Naive thymus-derived CD8-positive, alpha-beta T cell (primary cell): ENCODE measurements around the gene GRK4. TPM values are rescaled to one million over a fixed set of nuclear protein-coding genes. Genes with fewer than 3 reads are reported as not detected.
A peak's percentile ranks its signal among the peaks of the same experiment; 100 is the strongest.

Experiments
- ATAC-seq, 2 donors: fragments of 150-1000 bp; cut with Tn5 transposase in 1 of 2; sonication (Bioruptor Pico), chemical (Tn5 transposase) in 1 of 2; 1 replicate in 1 of 2; 2 replicates in 1 of 2; pipeline ENCODE4 v1.10.0; 2021; ENCODE audit warnings: mild to moderate bottlenecking in 2 of 2, moderate library complexity in 2 of 2
- POLR2A ChIA-PET: fragments of 350-600 bp; sonication (Branson Sonifier 250); formaldehyde crosslinking; loops from one replicate; lab custom pipeline; 2021; ENCODE audit warnings: antibody characterized with exemption; lab: Charles Lee
- DNase-seq, 10 donors: peaks; one replicate each; pipeline versions ENCODE4 v3.0.0 to v3.0.0-alpha.2; 2020 to 2022
- H3K27ac Mint-ChIP-seq, 10 donors: one replicate each; pipeline ENCODE4 v1.8.0; 2020 to 2022; ENCODE audit warnings: mild to moderate bottlenecking in 10 of 10, mixed read lengths in 10 of 10, moderate library complexity in 4 of 10, inconsistent platforms in 1 of 10
- H3K27me3 Mint-ChIP-seq, 5 donors: one replicate each; pipeline ENCODE4 v1.8.0; 2021 to 2022; ENCODE audit warnings: mixed read lengths in 5 of 5
- H3K36me3 Mint-ChIP-seq, 3 donors: one replicate each; pipeline ENCODE4 v1.8.0; 2020 to 2022; ENCODE audit warnings: mixed read lengths in 3 of 3, mild to moderate bottlenecking in 2 of 3, inconsistent platforms in 1 of 3
- H3K4me1 Mint-ChIP-seq, 4 donors: one replicate each; pipeline ENCODE4 v1.8.0; 2021 to 2022; ENCODE audit warnings: mixed read lengths in 4 of 4
- H3K4me3 Mint-ChIP-seq, 10 donors: one replicate each; pipeline ENCODE4 v1.8.0; 2020 to 2022; ENCODE audit warnings: mild to moderate bottlenecking in 10 of 10, mixed read lengths in 10 of 10, moderate library complexity in 6 of 10, inconsistent platforms in 1 of 10
- H3K9me3 Mint-ChIP-seq, 9 donors: one replicate each; pipeline ENCODE4 v1.8.0; 2020 to 2022; ENCODE audit warnings: mixed read lengths in 9 of 9, mild to moderate bottlenecking in 3 of 9, inconsistent platforms in 1 of 9, moderate library complexity in 1 of 9
- polyA plus RNA-seq, 3 donors: library from polyadenylated mRNA; unstranded; fragments of 300-500 nt; fragmentation: Illumina TruSeq; gene quantifications; one replicate each; pipeline ENCODE4 v1.2.3, GENCODE V29; 2021
- total RNA-seq, 8 experiments: library from RNA in 2 of 8; stranded (reverse) in 2 of 8; gene quantifications; one replicate each; pipeline ENCODE4 v1.2.3 and lab custom pipeline; 2021 to 2026

Gene GRK4
- total and polyA plus RNA-seq, 5 experiments from 2014 or later, result 0.87 to 6.0 (median 1.5) TPM

DNA sequence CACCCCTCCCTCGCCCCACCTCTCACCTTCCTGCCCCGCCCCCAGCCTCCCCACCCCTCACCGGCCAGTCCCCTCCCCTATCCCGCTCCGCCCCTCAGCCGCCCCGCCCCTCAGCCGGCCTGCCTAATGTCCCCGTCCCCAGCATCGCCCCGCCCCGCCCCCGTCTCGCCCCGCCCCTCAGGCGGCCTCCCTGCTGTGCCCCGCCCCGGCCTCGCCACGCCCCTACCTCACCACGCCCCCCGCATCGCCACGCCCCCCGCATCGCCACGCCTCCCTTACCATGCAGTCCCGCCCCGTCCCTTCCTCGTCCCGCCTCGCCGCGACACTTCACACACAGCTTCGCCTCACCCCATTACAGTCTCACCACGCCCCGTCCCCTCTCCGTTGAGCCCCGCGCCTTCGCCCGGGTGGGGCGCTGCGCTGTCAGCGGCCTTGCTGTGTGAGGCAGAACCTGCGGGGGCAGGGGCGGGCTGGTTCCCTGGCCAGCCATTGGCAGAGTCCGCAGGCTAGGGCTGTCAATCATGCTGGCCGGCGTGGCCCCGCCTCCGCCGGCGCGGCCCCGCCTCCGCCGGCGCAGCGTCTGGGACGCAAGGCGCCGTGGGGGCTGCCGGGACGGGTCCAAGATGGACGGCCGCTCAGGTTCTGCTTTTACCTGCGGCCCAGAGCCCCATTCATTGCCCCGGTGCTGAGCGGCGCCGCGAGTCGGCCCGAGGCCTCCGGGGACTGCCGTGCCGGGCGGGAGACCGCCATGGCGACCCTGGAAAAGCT lies 110.9 kb downstream of the GRK4 start, which contains the start of the genes HTT and HTT-AS:
Gene HTT (plus strand): TSS at position 604 of the 768 bp plus-strand sequence. CDS start 145 bp downstream, at position 749.
Gene HTT-AS (minus strand): TSS at position 461 of the 768 bp plus-strand sequence.
- no peaks in the 10 kb centered on the region for H3K9me3 Mint-ChIP-seq
- POLR2A ChIA-PET, result interaction anchor here (0.5 to 1.7 kb wide), 6 partner anchors 33 to 725 kb away, joined by 3 to 9 read pairs (median 4); partner anchors contain the start of genes CFAP99, GRK4 and NOP14
- peak within 1 kb of the TSS; percentile 84 to 95 (median 90) for H3K4me3 Mint-ChIP-seq
- ATAC-seq, result peak; percentile 86 to 88
- no peaks in the 10 kb centered on the region for H3K27me3 Mint-ChIP-seq
- DNase-seq, result peak; percentile 88 to 100 (median 97)
- peaks cover 0 to 3% (median 0%) of the 10 kb centered on the region in 3 donors for H3K36me3 Mint-ChIP-seq
- H3K4me1 Mint-ChIP-seq, result peaks cover 11 to 27% (median 26%) of the 10 kb centered on the region in 4 donors
- H3K27ac Mint-ChIP-seq, result peak within 1 kb of the TSS; percentile 48 to 98 (median 92)

DNA sequence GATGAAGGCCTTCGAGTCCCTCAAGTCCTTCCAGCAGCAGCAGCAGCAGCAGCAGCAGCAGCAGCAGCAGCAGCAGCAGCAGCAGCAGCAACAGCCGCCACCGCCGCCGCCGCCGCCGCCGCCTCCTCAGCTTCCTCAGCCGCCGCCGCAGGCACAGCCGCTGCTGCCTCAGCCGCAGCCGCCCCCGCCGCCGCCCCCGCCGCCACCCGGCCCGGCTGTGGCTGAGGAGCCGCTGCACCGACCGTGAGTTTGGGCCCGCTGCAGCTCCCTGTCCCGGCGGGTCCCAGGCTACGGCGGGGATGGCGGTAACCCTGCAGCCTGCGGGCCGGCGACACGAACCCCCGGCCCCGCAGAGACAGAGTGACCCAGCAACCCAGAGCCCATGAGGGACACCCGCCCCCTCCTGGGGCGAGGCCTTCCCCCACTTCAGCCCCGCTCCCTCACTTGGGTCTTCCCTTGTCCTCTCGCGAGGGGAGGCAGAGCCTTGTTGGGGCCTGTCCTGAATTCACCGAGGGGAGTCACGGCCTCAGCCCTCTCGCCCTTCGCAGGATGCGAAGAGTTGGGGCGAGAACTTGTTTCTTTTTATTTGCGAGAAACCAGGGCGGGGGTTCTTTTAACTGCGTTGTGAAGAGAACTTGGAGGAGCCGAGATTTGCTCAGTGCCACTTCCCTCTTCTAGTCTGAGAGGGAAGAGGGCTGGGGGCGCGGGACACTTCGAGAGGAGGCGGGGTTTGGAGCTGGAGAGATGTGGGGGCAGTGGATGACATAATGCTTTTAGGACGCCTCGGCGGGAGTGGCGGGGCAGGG lies 111.7 kb downstream of the GRK4 start:
- peak overlapping the region; percentile 84 to 95 (median 88) for H3K4me3 Mint-ChIP-seq
- H3K4me1 Mint-ChIP-seq, result peaks cover 15 to 34% (median 32%) of the 10 kb centered on the region in 4 donors
- ATAC-seq (peak; percentile 28 to 31), DNase-seq (peak; percentile 5 to 67 (median 30))
- H3K36me3 Mint-ChIP-seq, result peaks cover 0 to 3% (median 0%) of the 10 kb centered on the region in 3 donors
- POLR2A ChIA-PET, result interaction anchor here (0.6 to 1.7 kb wide), 4 partner anchors 33 to 656 kb away, joined by 3 to 9 read pairs (median 4); partner anchors contain the start of genes CFAP99, GRK4 and NOP14
- H3K27me3 Mint-ChIP-seq, result no peaks in the 10 kb centered on the region
- H3K9me3 Mint-ChIP-seq, result no peaks in the 10 kb centered on the region
- H3K27ac Mint-ChIP-seq, result peak overlapping the region; percentile 48 to 93 (median 87)

DNA sequence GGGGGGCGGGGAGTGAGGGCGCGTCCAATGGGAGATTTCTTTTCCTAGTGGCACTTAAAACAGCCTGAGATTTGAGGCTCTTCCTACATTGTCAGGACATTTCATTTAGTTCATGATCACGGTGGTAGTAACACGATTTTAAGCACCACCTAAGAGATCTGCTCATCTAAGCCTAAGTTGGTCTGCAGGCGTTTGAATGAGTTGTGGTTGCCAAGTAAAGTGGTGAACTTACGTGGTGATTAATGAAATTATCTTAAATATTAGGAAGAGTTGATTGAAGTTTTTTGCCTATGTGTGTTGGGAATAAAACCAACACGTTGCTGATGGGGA lies 112.2 kb downstream of the GRK4 start:
- Mint-ChIP-seq H3K4me3 (peak overlapping the region; percentile 82 to 91 (median 88)), H3K27me3 (no peaks in the 10 kb centered on the region), H3K36me3 (peaks cover 0 to 6% (median 0%) of the 10 kb centered on the region in 3 donors), H3K9me3 (no peaks in the 10 kb centered on the region), H3K4me1 (peaks cover 17 to 38% (median 34%) of the 10 kb centered on the region in 4 donors), H3K27ac (peak overlapping the region; percentile 29 to 92 (median 74))
- ATAC-seq (no peak), DNase-seq (no peak)
- POLR2A ChIA-PET, result interaction anchor here (1.6 kb wide), 1 partner anchor 34 kb away, joined by 9 read pairs; no protein-coding TSS in a partner anchor

DNA sequence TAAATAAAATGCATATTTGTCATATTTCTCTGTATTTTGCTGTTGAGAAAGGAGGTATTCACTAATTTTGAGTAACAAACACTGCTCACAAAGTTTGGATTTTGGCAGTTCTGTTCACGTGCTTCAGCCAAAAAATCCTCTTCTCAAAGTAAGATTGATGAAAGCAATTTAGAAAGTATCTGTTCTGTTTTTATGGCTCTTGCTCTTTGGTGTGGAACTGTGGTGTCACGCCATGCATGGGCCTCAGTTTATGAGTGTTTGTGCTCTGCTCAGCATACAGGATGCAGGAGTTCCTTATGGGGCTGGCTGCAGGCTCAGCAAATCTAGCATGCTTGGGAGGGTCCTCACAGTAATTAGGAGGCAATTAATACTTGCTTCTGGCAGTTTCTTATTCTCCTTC lies 114.4 kb downstream of the GRK4 start:
- POLR2A ChIA-PET, result no interaction called here
- peaks cover 22 to 54% (median 45%) of the 10 kb centered on the region in 4 donors for H3K4me1 Mint-ChIP-seq

DNA sequence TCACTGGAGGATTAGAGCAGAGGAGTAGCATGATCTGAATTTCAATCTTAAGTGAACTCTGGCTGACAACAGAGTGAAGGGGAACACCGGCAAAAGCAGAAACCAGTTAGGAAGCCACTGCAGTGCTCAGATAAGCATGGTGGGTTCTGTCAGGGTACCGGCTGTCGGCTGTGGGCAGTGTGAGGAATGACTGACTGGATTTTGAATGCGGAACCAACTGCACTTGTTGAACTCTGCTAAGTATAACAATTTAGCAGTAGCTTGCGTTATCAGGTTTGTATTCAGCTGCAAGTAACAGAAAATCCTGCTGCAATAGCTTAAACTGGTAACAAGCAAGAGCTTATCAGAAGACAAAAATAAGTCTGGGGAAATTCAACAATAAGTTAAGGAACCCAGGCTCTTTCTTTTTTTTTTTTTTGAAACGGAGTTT lies 116.3 kb downstream of the GRK4 start:
- Mint-ChIP-seq H3K36me3 (peaks cover 0 to 17% (median 0%) of the 10 kb centered on the region in 3 donors), H3K4me3 (peak overlapping the region in 4 of 10 donors; percentile 2 to 41 (median 12)), H3K9me3 (no peaks in the 10 kb centered on the region), H3K4me1 (peaks cover 27 to 66% (median 55%) of the 10 kb centered on the region in 4 donors), H3K27me3 (no peaks in the 10 kb centered on the region), H3K27ac (peak overlapping the region in 2 of 10 donors; percentile 44 to 74)
- ATAC-seq, result no peak
- no peak for DNase-seq
- POLR2A ChIA-PET, result interaction anchor here (0.6 to 0.7 kb wide), 3 partner anchors 11 to 160 kb away, joined by 3 to 4 read pairs (median 4); no protein-coding TSS in a partner anchor

More for the DNA sequence above, 114.4 kb downstream of the GRK4 start:
- no peak for DNase-seq
- Mint-ChIP-seq H3K27ac (peak overlapping the region in 1 of 10 donors; percentile 3), H3K36me3 (peaks cover 0 to 10% (median 0%) of the 10 kb centered on the region in 3 donors), H3K9me3 (no peaks in the 10 kb centered on the region), H3K4me3 (peak overlapping the region in 6 of 10 donors; percentile 20 to 67 (median 57)), H3K27me3 (no peaks in the 10 kb centered on the region)
- no peak for ATAC-seq

DNA sequence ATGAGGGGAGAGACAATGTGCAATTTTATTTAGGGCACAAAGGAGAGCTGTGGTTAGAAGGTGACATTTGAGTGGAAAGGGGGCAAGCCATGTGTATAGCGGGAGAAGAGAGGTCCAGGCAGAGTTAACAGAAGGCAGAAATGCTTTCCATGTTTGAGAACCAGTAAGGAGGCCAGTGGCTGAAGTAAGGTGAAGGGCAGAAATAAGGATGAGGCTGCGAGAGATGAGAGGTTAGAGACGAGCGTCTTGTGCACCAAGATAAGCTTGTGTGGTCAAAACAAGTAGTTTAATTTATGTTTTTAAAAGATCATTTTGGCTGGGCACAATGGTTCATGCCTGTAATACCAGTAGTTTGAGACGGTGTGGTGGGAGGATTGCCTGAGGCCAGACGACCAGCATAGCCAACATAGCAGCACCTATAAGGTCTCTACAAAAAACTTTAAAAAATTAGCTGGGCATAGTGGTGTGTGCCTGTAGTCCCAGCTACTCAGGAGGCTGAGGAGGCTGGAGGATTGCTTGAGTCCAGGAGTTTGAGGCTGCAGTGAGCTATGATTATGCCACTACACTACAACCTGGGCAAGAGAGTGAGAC lies 119.6 kb downstream of the GRK4 start:
- no peaks in the 10 kb centered on the region for H3K27me3 Mint-ChIP-seq
- H3K27ac Mint-ChIP-seq, result peak overlapping the region in 4 of 10 donors; percentile 4 to 78 (median 37)
- ATAC-seq (no peak), DNase-seq (no peak)
- peaks cover 0 to 30% (median 2%) of the 10 kb centered on the region in 3 donors for H3K36me3 Mint-ChIP-seq
- no peaks in the 10 kb centered on the region for H3K9me3 Mint-ChIP-seq
- no peak overlapping the region for H3K4me3 Mint-ChIP-seq
- POLR2A ChIA-PET, result no interaction called here
- peaks cover 28 to 60% (median 40%) of the 10 kb centered on the region in 4 donors for H3K4me1 Mint-ChIP-seq

DNA sequence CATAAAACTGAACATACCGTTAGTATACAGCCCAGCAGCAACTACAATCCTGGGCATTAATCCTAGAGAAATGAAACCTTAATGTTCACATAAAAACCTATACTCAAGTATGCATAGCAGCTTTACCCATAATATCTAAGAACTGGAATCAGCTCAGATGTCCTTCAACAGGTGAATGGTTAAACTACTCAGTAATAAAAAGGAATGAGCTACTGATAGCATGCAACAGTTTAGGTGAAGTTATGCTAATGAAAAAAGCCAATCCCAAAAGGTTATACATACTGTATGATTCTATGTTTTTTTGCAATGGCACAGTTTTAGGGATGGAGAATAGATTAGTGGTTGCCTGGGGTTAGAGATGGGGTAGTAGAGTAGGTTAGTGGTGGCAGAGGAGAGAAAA lies 120.4 kb downstream of the GRK4 start:
- H3K36me3 Mint-ChIP-seq, result peaks cover 0 to 37% (median 7%) of the 10 kb centered on the region in 3 donors
- H3K4me3 Mint-ChIP-seq, result peak overlapping the region in 1 of 10 donors; percentile 2
- POLR2A ChIA-PET, result no interaction called here
- H3K9me3 Mint-ChIP-seq, result no peaks in the 10 kb centered on the region
- no peaks in the 10 kb centered on the region for H3K27me3 Mint-ChIP-seq
- no peak overlapping the region for H3K27ac Mint-ChIP-seq
- DNase-seq (no peak), ATAC-seq (no peak)
- H3K4me1 Mint-ChIP-seq, result peaks cover 24 to 55% (median 38%) of the 10 kb centered on the region in 4 donors

DNA sequence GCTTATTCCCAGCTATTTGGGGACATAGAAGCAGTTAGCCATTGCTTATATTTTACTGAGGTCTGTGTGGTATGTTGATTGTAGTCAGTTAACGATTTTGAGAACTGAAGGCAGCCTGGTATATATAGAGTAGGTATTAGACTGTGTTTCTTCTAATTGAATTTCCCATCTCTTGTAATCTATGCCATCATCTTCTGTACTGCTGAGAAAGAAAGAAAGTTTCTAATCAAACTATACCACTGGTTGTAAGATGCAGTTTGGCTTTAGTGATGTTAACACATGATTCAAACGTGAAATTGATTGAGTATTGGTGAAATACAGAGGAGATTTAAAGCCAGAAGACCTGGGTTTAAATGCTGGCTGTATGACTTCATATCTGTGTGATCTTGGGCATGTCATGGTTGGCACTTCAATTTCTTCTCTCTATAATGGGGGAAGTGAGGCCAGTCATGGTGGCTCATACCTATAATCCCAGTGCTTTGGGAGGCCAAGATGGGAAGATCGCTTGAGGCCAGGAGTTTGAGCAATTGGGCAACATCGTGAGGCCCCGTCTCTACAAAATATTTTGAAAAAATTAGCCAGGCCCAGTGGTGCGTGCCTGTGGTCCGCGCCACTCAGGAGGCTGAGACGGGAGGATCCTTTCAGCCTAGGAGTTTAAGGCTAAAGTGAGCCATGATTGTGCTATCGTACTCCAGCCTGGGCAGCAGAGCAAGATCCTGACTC lies 122.7 kb downstream of the GRK4 start:
- POLR2A ChIA-PET, result no interaction called here
- Mint-ChIP-seq H3K4me1 (peaks cover 14 to 36% (median 25%) of the 10 kb centered on the region in 4 donors), H3K27ac (peak overlapping the region in 1 of 10 donors; percentile 41), H3K36me3 (peaks cover 0 to 49% (median 7%) of the 10 kb centered on the region in 3 donors), H3K4me3 (no peak overlapping the region), H3K9me3 (no peaks in the 10 kb centered on the region), H3K27me3 (no peaks in the 10 kb centered on the region)
- no peak for ATAC-seq
- no peak for DNase-seq

DNA sequence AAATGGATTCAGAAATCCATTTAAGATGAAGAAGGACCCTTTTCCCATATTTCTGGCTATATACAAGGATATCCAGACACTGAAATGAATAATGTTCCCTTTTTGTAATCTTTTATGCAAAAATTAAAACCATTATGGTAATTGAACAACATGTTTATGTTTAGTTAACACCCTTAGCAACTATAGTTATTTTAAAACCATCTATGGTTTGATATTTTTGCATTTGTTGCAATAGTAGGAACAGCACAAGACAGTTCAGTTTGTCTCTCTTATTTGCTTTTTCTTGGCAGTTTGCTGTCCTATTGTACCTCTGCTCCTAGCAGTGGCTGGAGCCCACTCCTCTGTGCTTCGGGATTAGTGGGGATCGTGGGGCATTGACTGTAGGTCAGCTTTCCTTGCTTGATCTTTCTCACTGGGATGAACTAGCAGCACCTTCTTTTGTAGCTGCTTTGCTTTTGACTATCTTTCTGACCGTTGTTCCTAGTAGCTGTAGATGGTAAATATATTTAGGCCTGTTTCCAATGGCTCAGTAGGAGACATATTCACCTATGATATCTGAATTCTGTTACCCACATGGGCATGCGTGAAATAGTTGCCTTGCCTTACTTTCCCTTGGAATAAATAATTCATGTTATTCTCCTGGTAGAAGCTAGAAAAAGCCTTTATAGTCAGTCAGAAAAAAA lies 123.9 kb downstream of the GRK4 start:
- peak overlapping the region in 1 of 10 donors; percentile 4 for H3K27ac Mint-ChIP-seq
- no peaks in the 10 kb centered on the region for H3K9me3 Mint-ChIP-seq
- peaks cover 0 to 56% (median 7%) of the 10 kb centered on the region in 3 donors for H3K36me3 Mint-ChIP-seq
- H3K4me3 Mint-ChIP-seq, result no peak overlapping the region
- no peaks in the 10 kb centered on the region for H3K27me3 Mint-ChIP-seq
- POLR2A ChIA-PET, result no interaction called here
- DNase-seq (no peak), ATAC-seq (no peak)
- peaks cover 14 to 31% (median 21%) of the 10 kb centered on the region in 4 donors for H3K4me1 Mint-ChIP-seq
